DOHH2 (cell line): ENCODE results near the gene AKT1S1.

Source experiments
- H3F3A ChIP-seq: fragments of 200-600 bp; sonication (generic), shearing (Covaris generic); 2 replicates; pipeline ENCODE4 v1.6.0; 2016; ENCODE audit warnings: antibody characterized with exemption, mild to moderate bottlenecking; ENCODE audit not compliant: control insufficient read depth, insufficient read depth
- H3K27ac ChIP-seq: fragments of 200-600 bp; sonication (generic); 2 replicates; pipeline ENCODE4 v1.5.1; 2014; ENCODE audit warnings: low read depth, mild to moderate bottlenecking, low read length, moderate library complexity
- H3K27me3 ChIP-seq: fragments of 200-600 bp; sonication (generic); 2 replicates; pipeline ENCODE4 v1.6.1; 2014; ENCODE audit warnings: mild to moderate bottlenecking, low read length, mixed read lengths; ENCODE audit not compliant: control insufficient read depth
- H3K36me3 ChIP-seq: fragments of 200-600 bp; sonication (generic); 2 replicates; pipeline ENCODE4 v1.6.1; 2014; ENCODE audit warnings: mild to moderate bottlenecking, low read length, moderate library complexity, mixed read lengths; ENCODE audit not compliant: control insufficient read depth
- H3K4me1 ChIP-seq: fragments of 200-600 bp; sonication (generic); 2 replicates; pipeline ENCODE4 v1.6.1; 2014; ENCODE audit warnings: mild to moderate bottlenecking, low read length, mixed read lengths; ENCODE audit not compliant: control insufficient read depth
- H3K4me2 ChIP-seq: fragments of 200-600 bp; sonication (generic); 2 replicates; pipeline ENCODE4 v1.6.0; 2014; ENCODE audit warnings: mild to moderate bottlenecking, low read length, moderate library complexity
- H3K4me3 ChIP-seq: fragments of 200-600 bp; sonication (generic); 2 replicates; pipeline ENCODE4 v1.5.1; 2014; ENCODE audit warnings: mild to moderate bottlenecking, low read length, mixed read lengths
- H3K79me2 ChIP-seq: fragments of 200-600 bp; sonication (generic); 2 replicates; pipeline ENCODE4 v1.6.1; 2014; ENCODE audit warnings: mild to moderate bottlenecking, low read length, mixed read lengths; ENCODE audit not compliant: control insufficient read depth
- H3K9me2 ChIP-seq: fragments of 200-600 bp; sonication (generic); replicated peaks from 2 replicates; pipeline ENCODE4 v1.6.1; 2014; ENCODE audit warnings: mild to moderate bottlenecking, low read length, mixed read lengths; ENCODE audit not compliant: control insufficient read depth
- H3K9me3 ChIP-seq: fragments of 200-600 bp; sonication (generic); 2 replicates; pipeline ENCODE4 v1.6.1; 2014; ENCODE audit warnings: antibody characterized with exemption, low read length, mixed read lengths; ENCODE audit not compliant: control insufficient read depth, insufficient read depth
- H4K20me1 ChIP-seq: fragments of 200-600 bp; sonication (generic); 2 replicates; pipeline ENCODE4 v1.6.0; 2014; ENCODE audit warnings: low read depth, mild to moderate bottlenecking, antibody characterized with exemption, low read length, moderate library complexity; ENCODE audit not compliant: control insufficient read depth, insufficient read depth
- EZH2phosphoT487 ChIP-seq: fragments of 200-600 bp; sonication (generic); IDR thresholded peaks from 2 replicates; pipeline ENCODE4 v1.6.1; 2017; ENCODE audit warnings: borderline replicate concordance, mild to moderate bottlenecking, antibody characterized with exemption, low read length, moderate library complexity, mixed read lengths
- TF ChIP-seq, protein P1 (sequence below): fragments of 200-600 bp; sonication (generic); IDR thresholded peaks from one replicate; pipeline ENCODE4 v1.5.1; 2014; ENCODE audit warnings: antibody characterized with exemption, mild to moderate bottlenecking, low read depth, low read length; ENCODE audit not compliant: poor library complexity, severe bottlenecking

The AKT1S1 gene

GRCh38 chr19:49849433-49850220 is 27.5 kb downstream of the AKT1S1 start:
- Histone ChIP-seq H3K9me2 (no peaks in the 10 kb centered on the region), H3K9me3 (no peaks in the 10 kb centered on the region), H3F3A (peaks cover 20% of the 10 kb centered on the region), H3K27ac (no peak overlapping the region), H3K4me3 (peak overlapping the region; percentile 81), H4K20me1 (peaks cover 13% of the 10 kb centered on the region; the same call in 1 of the 2 replicates), H3K4me2 (peak overlapping the region; percentile 57), H3K79me2 (peaks cover 29% of the 10 kb centered on the region), H3K36me3 (peaks cover 17% of the 10 kb centered on the region), H3K27me3 (no peaks in the 10 kb centered on the region; the same call in 1 of the 2 replicates), H3K4me1 (peaks cover 54% of the 10 kb centered on the region)
- TF ChIP-seq, protein P1, sequence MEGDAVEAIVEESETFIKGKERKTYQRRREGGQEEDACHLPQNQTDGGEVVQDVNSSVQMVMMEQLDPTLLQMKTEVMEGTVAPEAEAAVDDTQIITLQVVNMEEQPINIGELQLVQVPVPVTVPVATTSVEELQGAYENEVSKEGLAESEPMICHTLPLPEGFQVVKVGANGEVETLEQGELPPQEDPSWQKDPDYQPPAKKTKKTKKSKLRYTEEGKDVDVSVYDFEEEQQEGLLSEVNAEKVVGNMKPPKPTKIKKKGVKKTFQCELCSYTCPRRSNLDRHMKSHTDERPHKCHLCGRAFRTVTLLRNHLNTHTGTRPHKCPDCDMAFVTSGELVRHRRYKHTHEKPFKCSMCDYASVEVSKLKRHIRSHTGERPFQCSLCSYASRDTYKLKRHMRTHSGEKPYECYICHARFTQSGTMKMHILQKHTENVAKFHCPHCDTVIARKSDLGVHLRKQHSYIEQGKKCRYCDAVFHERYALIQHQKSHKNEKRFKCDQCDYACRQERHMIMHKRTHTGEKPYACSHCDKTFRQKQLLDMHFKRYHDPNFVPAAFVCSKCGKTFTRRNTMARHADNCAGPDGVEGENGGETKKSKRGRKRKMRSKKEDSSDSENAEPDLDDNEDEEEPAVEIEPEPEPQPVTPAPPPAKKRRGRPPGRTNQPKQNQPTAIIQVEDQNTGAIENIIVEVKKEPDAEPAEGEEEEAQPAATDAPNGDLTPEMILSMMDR: no peak
- TF ChIP-seq EZH2phosphoT487: no peak

GRCh38 chr19:49848938-49849337 is 28.2 kb downstream of the AKT1S1 start:
- TF ChIP-seq, protein P1: no peak
- no peak for TF ChIP-seq EZH2phosphoT487
- no peaks in the 10 kb centered on the region for H3K9me2 ChIP-seq
- H3K27me3 ChIP-seq: no peaks in the 10 kb centered on the region; the same call in 1 of the 2 replicates
- peaks cover 20% of the 10 kb centered on the region for H3F3A ChIP-seq
- peaks cover 59% of the 10 kb centered on the region for H3K4me1 ChIP-seq
- H3K27ac ChIP-seq: no peak overlapping the region
- peaks cover 11% of the 10 kb centered on the region; the same call in 1 of the 2 replicates for H4K20me1 ChIP-seq
- H3K4me2 ChIP-seq: no peak overlapping the region
- peaks cover 23% of the 10 kb centered on the region for H3K79me2 ChIP-seq
- H3K9me3 ChIP-seq: no peaks in the 10 kb centered on the region
- peaks cover 11% of the 10 kb centered on the region for H3K36me3 ChIP-seq
- H3K4me3 ChIP-seq: no peak overlapping the region

- no peak for TF ChIP-seq EZH2phosphoT487
- TF ChIP-seq, protein P1: no peak
- H4K20me1 ChIP-seq: peaks cover 11% of the 10 kb centered on the region; the same call in 1 of the 2 replicates
- H3K9me3 ChIP-seq: no peaks in the 10 kb centered on the region
- peaks cover 23% of the 10 kb centered on the region for H3F3A ChIP-seq
- no peaks in the 10 kb centered on the region; the same call in 1 of the 2 replicates for H3K27me3 ChIP-seq
- no peaks in the 10 kb centered on the region for H3K9me2 ChIP-seq
- H3K79me2 ChIP-seq: peaks cover 14% of the 10 kb centered on the region
- no peak overlapping the region for H3K4me3 ChIP-seq
- no peak overlapping the region for H3K27ac ChIP-seq
- H3K4me1 ChIP-seq: peaks cover 59% of the 10 kb centered on the region
- peaks cover 11% of the 10 kb centered on the region for H3K36me3 ChIP-seq
- peak overlapping the region; percentile 16 for H3K4me2 ChIP-seq
Measured at GRCh38 chr19:49847731-49848696, 29.1 kb downstream of the AKT1S1 start.
